ENCODE data around the gene CD79B. TPM values are rescaled to one million over a fixed set of nuclear protein-coding genes. Genes with fewer than 3 reads are reported as not detected.
"Not testable (repeated sequence)": the region's sequence is repeated elsewhere in the genome, so short reads cannot be mapped to it uniquely, and the experiment has no call there.

CD79B gene
- total RNA-seq, 2 experiments from 2014 or later = 24.2 to 24.3 TPM

GRCh38 chr17:63928966-63929695 is 3.0 kb downstream of the CD79B start:
- DNase-seq = no peak
- intact Hi-C loops (cut with micrococcal nuclease) = no loop called here
- CTCF ChIA-PET = interaction anchor here (0.6 to 5.5 kb wide), 5 partner anchors 10 to 97 kb away, joined by 3 to 50 read pairs (median 7); partner anchors contain the start of gene GH1
- Mint-ChIP-seq H3K27ac (no peak overlapping the region), H3K9me3 (no peaks in the 10 kb centered on the region), H3K4me3 (no peak overlapping the region), H3K4me1 (ENCODE audit: low read depth) (peaks cover 17% of the 10 kb centered on the region), H3K36me3 (ENCODE audit: low read depth) (peaks cover 7% of the 10 kb centered on the region), H3K27me3 (ENCODE audit: low read depth) (no peaks in the 10 kb centered on the region)

GRCh38 chr17:63928172-63928666 is 3.9 kb downstream of the CD79B start:
- H3K27ac Mint-ChIP-seq = peak overlapping the region; percentile 41
- no peaks in the 10 kb centered on the region for H3K27me3 Mint-ChIP-seq (ENCODE audit: low read depth)
- H3K9me3 Mint-ChIP-seq = no peaks in the 10 kb centered on the region
- DNase-seq = no peak
- peaks cover 7% of the 10 kb centered on the region for H3K36me3 Mint-ChIP-seq (ENCODE audit: low read depth)
- H3K4me1 Mint-ChIP-seq (ENCODE audit: low read depth) = peaks cover 17% of the 10 kb centered on the region
- CTCF ChIA-PET = interaction anchor here (1.1 to 5.5 kb wide), 5 partner anchors 9 to 98 kb away, joined by 3 to 50 read pairs (median 7); partner anchors contain the start of gene GH1
- intact Hi-C loops (cut with micrococcal nuclease) = no loop called here
- no peak overlapping the region for H3K4me3 Mint-ChIP-seq

- intact Hi-C loops (cut with micrococcal nuclease) = no loop called here
- Mint-ChIP-seq H3K9me3 (no peaks in the 10 kb centered on the region), H3K27ac (no peak overlapping the region), H3K4me3 (no peak overlapping the region), H3K27me3 (ENCODE audit: low read depth) (no peaks in the 10 kb centered on the region), H3K4me1 (ENCODE audit: low read depth) (peaks cover 14% of the 10 kb centered on the region), H3K36me3 (ENCODE audit: low read depth) (peaks cover 7% of the 10 kb centered on the region)
- no peak for DNase-seq
- CTCF ChIA-PET = interaction anchor here (1.1 to 5.5 kb wide), 5 partner anchors 9 to 98 kb away, joined by 3 to 50 read pairs (median 7); partner anchors contain the start of gene GH1
Observed at GRCh38 chr17:63927464-63928171, 4.5 kb downstream of the CD79B start.

- Mint-ChIP-seq H3K9me3 (no peaks in the 10 kb centered on the region), H3K4me1 (ENCODE audit: low read depth) (peaks cover 5% of the 10 kb centered on the region), H3K4me3 (no peak overlapping the region), H3K36me3 (ENCODE audit: low read depth) (peaks cover 7% of the 10 kb centered on the region), H3K27ac (no peak overlapping the region), H3K27me3 (ENCODE audit: low read depth) (no peaks in the 10 kb centered on the region)
- CTCF ChIA-PET = interaction anchor here (0.7 to 3.0 kb wide), 3 partner anchors 15 to 21 kb away, joined by 3 to 10 read pairs (median 10); partner anchors contain the start of gene CSHL1
- DNase-seq = no peak
- intact Hi-C loops (cut with micrococcal nuclease) = no loop called here
Observed at GRCh38 chr17:63926164-63926563, 6.0 kb downstream of the CD79B start.

- no peak for DNase-seq
- Mint-ChIP-seq H3K27ac (no peak overlapping the region), H3K9me3 (no peaks in the 10 kb centered on the region)
Observed at GRCh38 chr17:63925615-63926014, 6.5 kb downstream of the CD79B start.

GRCh38 chr17:63922402-63922801 is 9.7 kb downstream of the CD79B start:
- H3K4me3 Mint-ChIP-seq; H3K27ac Mint-ChIP-seq; H3K9me3 Mint-ChIP-seq; intact Hi-C loops (cut with micrococcal nuclease); H3K27me3 Mint-ChIP-seq (ENCODE audit: low read depth); H3K36me3 Mint-ChIP-seq (ENCODE audit: low read depth); H3K4me1 Mint-ChIP-seq (ENCODE audit: low read depth); DNase-seq: not testable (repeated sequence)
- CTCF ChIA-PET = interaction anchor here (0.6 to 2.6 kb wide), 4 partner anchors 16 to 211 kb away, joined by 3 to 7 read pairs (median 3); no protein-coding TSS in a partner anchor

More at GRCh38 chr17:63925615-63926014, 6.5 kb downstream of the CD79B start:
- Mint-ChIP-seq H3K27me3 (ENCODE audit: low read depth) (no peaks in the 10 kb centered on the region), H3K4me3 (no peak overlapping the region), H3K36me3 (ENCODE audit: low read depth) (peaks cover 5% of the 10 kb centered on the region), H3K4me1 (ENCODE audit: low read depth) (peaks cover under 1% of the 10 kb centered on the region)
- intact Hi-C loops (cut with micrococcal nuclease) = no loop called here
- CTCF ChIA-PET = interaction anchor here (0.6 to 3.0 kb wide), 4 partner anchors 14 to 209 kb away, joined by 3 to 10 read pairs (median 7); partner anchors contain the start of gene CSHL1

GRCh38 chr17:63920779-63921178 is 11.4 kb downstream of the CD79B start:
- H3K27me3 Mint-ChIP-seq (ENCODE audit: low read depth); DNase-seq; H3K36me3 Mint-ChIP-seq (ENCODE audit: low read depth); H3K4me1 Mint-ChIP-seq (ENCODE audit: low read depth); H3K27ac Mint-ChIP-seq; H3K9me3 Mint-ChIP-seq; intact Hi-C loops (cut with micrococcal nuclease); H3K4me3 Mint-ChIP-seq: not testable (repeated sequence)
- CTCF ChIA-PET = interaction anchor here (1.2 to 5.5 kb wide), 7 partner anchors 10 to 212 kb away, joined by 3 to 91 read pairs (median 42); partner anchors contain the start of gene CD79B

- CTCF ChIA-PET = interaction anchor here (0.7 to 5.5 kb wide), 32 partner anchors 9 to 371 kb away, joined by 3 to 91 read pairs (median 4); partner anchors contain the start of genes CD79B, CSHL1 and ICAM2
- DNase-seq; H3K9me3 Mint-ChIP-seq; H3K27ac Mint-ChIP-seq; H3K4me1 Mint-ChIP-seq (ENCODE audit: low read depth); H3K36me3 Mint-ChIP-seq (ENCODE audit: low read depth); H3K27me3 Mint-ChIP-seq (ENCODE audit: low read depth); H3K4me3 Mint-ChIP-seq; intact Hi-C loops (cut with micrococcal nuclease): not testable (repeated sequence)
Observed at GRCh38 chr17:63920050-63920449, 12.1 kb downstream of the CD79B start.

GRCh38 chr17:63919311-63919723 is 12.8 kb downstream of the CD79B start:
- peaks cover 5% of the 10 kb centered on the region for H3K4me1 Mint-ChIP-seq (ENCODE audit: low read depth)
- peak; percentile 86 for DNase-seq
- no peak overlapping the region for H3K4me3 Mint-ChIP-seq
- H3K36me3 Mint-ChIP-seq (ENCODE audit: low read depth) = no peaks in the 10 kb centered on the region
- intact Hi-C loops (cut with micrococcal nuclease) = loop anchor here (1.0 kb wide), 5 partner anchors 27 to 211 kb away; partner anchors contain the start of gene ERN1
- no peaks in the 10 kb centered on the region for H3K9me3 Mint-ChIP-seq
- H3K27me3 Mint-ChIP-seq (ENCODE audit: low read depth) = no peaks in the 10 kb centered on the region
- CTCF ChIA-PET = interaction anchor here (0.7 to 5.5 kb wide), 35 partner anchors 8 to 372 kb away, joined by 3 to 91 read pairs (median 4); partner anchors contain the start of genes CD79B, CSHL1 and ICAM2
- H3K27ac Mint-ChIP-seq = no peak overlapping the region

GRCh38 chr17:63918789-63919305 is 13.3 kb downstream of the CD79B start, which contains the start of gene GH1:
Gene GH1, minus strand, starts transcription at chr17:63918839. Its CDS starts 63 bp downstream, at chr17:63918776.
- intact Hi-C loops (cut with micrococcal nuclease) = loop anchor here (1.0 kb wide), 5 partner anchors 27 to 211 kb away; partner anchors contain the start of gene ERN1
- DNase-seq; H3K4me1 Mint-ChIP-seq (ENCODE audit: low read depth); H3K9me3 Mint-ChIP-seq; H3K4me3 Mint-ChIP-seq; H3K27ac Mint-ChIP-seq; H3K27me3 Mint-ChIP-seq (ENCODE audit: low read depth); H3K36me3 Mint-ChIP-seq (ENCODE audit: low read depth): not testable (repeated sequence)
- CTCF ChIA-PET = interaction anchor here (0.7 to 5.5 kb wide), 29 partner anchors 8 to 372 kb away, joined by 3 to 91 read pairs (median 4); partner anchors contain the start of genes CD79B, CSHL1 and ICAM2

- H3K4me1 Mint-ChIP-seq (ENCODE audit: low read depth) = peaks cover 5% of the 10 kb centered on the region
- H3K27ac Mint-ChIP-seq = no peak overlapping the region
- H3K36me3 Mint-ChIP-seq (ENCODE audit: low read depth) = no peaks in the 10 kb centered on the region
- CTCF ChIA-PET = interaction anchor here (0.6 to 5.5 kb wide), 17 partner anchors 7 to 214 kb away, joined by 3 to 91 read pairs (median 11); partner anchors contain the start of genes CD79B and CSHL1
- H3K27me3 Mint-ChIP-seq (ENCODE audit: low read depth) = no peaks in the 10 kb centered on the region
- no peak overlapping the region for H3K4me3 Mint-ChIP-seq
- intact Hi-C loops (cut with micrococcal nuclease) = no loop called here
- DNase-seq = no peak
- no peaks in the 10 kb centered on the region for H3K9me3 Mint-ChIP-seq
Observed at GRCh38 chr17:63918305-63918704, 13.8 kb downstream of the CD79B start.

All from activated naive CD4-positive, alpha-beta T cell treated with anti-CD3 and anti-CD28 coated beads for 36 hours (primary cell).